HS-27A (cell line): ENCODE results near the gene PLEKHG1.

Experiments used
- DNase-seq: peaks from one replicate; pipeline ENCODE4 v3.0.0-alpha.2; 2012; ENCODE audit warnings: low read depth, missing footprints

PLEKHG1 gene

DNA sequence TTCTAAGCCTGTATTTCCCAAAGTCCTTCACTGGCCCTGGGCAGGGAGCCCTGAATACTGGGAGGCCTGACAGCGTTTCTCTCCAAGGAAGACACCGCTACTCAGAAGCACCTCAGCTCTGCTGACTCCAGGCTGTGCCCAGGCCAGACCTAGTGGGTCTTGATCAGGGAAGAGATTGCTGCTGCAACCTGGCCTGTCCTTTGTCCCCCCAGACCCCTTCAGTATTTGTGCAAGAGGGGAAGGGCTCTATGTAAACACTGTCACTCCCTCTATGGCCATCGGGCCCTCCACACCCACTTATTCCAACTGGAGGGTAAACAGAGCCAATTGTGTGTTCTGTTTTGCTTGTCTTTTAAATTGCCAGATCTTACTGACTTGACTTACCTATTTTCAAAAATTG is 20.6 kb downstream of the PLEKHG1 start:
- DNase-seq, result no peak

DNA sequence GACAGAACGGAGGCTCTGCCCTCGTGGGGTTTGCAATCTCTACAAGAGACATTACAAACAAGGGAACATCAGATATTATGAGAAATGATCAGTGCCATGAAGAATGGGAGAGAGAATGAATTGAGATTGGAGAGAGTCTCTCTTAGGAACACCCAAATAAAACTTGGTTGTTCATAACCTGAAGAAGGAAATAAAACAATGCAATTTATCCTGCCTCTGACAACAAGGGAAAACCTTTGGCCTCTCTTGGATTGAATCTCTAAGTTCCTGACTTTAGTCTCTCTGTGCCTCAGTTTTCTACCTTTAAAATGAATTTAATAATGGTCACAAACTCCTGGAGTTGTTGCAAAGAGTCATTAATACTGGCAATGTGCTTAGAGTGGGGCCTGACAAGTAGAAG is 21.1 kb downstream of the PLEKHG1 start:
- no peak for DNase-seq

GRCh38 chr6:150622476-150622875 is 22.8 kb downstream of the PLEKHG1 start:
- DNase-seq, result no peak

- no peak for DNase-seq
These were observed 23.5 kb downstream of the PLEKHG1 start for GRCh38 chr6:150622941-150623874.

- no peak for DNase-seq
These were observed 24.5 kb downstream of the PLEKHG1 start for GRCh38 chr6:150624191-150624590.

GRCh38 chr6:150625927-150626326 is 26.2 kb downstream of the PLEKHG1 start:
- no peak for DNase-seq

DNA sequence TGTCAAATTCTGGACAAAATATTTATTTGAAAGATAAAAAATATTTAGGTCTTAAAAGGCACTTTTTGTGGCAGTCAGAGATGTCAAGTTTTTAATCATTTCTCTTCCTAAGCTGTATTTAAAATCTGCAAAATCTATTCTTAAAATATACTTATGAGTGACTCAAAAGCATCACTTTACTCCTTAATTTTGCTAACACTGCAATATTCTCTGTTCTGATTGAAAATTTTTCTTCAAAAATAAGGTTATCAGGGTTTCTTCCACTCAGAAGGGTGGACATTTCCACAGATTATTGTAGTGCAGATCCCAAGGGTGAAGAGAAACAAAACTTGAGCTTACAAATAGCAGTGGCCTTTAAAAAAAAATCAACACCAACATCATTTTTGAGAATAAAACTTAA is 27.5 kb downstream of the PLEKHG1 start:
- no peak for DNase-seq

DNA sequence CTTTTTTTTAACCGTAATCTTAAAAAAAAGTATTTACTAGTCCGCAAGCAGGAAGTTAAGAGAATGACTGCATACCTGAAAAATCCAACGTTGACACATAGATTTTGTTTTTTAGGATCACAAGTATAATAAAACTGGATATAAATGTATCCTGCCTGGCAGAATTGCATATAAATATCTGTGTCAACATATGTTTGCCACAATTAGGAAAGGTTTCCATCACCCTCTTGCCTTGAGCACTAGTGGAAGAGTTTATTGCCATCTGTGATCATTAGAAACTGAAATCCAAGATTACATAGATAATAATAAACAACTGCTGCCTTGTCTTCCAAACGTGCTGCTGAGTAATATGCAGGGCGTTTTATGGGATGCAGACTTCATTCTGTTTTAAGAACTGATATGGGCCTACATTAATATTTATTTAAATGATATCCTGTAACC is 27.9 kb downstream of the PLEKHG1 start:
- DNase-seq, result no peak

GRCh38 chr6:150628908-150629307 is 29.2 kb downstream of the PLEKHG1 start:
- no peak for DNase-seq

- no peak for DNase-seq
These were observed 31.7 kb downstream of the PLEKHG1 start for GRCh38 chr6:150631283-150631983.

DNA sequence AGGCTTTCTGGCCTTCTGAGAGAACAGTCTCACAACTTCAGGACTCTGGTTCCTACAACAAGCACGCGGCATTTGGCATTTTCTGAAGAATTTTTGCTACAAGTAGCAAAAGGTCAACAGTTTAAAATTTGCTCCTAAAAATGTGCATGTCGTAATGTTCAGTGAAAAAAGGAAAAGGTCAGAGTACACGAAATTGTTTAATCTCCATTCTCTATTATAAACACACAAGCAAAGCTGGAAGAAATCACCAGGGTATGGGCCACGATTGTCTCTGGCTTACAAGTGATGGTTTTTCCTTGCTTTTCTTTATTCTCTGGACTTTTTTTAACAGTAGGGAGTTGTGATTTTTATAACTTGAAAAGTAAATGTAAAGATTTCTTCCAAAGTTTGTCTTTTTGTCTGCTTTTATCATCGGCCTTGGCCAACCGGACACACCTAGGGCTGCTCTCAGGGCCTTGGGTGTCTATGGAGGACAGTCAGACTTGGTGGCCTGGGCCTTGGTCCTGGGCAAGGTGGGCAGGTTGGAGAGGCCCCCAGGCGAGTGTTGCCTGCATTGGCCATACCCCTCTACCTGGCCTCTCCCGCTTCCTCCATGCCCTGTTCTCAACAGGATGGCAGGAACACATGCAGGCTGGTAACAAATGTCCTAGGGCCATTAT is 32.4 kb downstream of the PLEKHG1 start:
- DNase-seq, result no peak

GRCh38 chr6:150632785-150633485 is 33.2 kb downstream of the PLEKHG1 start:
- no peak for DNase-seq

- no peak for DNase-seq
These were observed 33.8 kb downstream of the PLEKHG1 start for GRCh38 chr6:150633486-150633834.

- DNase-seq, result no peak
These were observed 34.7 kb downstream of the PLEKHG1 start for GRCh38 chr6:150634176-150634963.

DNA sequence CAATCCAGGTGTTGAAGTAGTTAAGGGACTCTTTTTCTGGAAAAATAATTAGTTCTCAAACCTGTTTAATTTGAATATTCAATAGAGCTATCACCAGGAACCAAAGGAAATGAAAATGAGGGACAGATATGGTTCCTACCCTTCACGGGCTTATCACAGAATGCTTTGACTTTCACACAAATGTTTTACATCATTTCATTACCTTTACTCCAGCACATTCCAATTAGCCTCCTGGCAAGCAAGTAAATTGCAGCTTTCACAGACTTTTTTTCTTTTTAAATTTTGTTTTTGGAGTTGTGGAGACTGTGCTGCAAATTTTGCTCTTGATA is 35.2 kb downstream of the PLEKHG1 start:
- DNase-seq, result no peak

- DNase-seq, result no peak
These were observed 36.3 kb downstream of the PLEKHG1 start for GRCh38 chr6:150635906-150636514.

GRCh38 chr6:150636808-150637207 is 37.1 kb downstream of the PLEKHG1 start:
- DNase-seq, result no peak

DNA sequence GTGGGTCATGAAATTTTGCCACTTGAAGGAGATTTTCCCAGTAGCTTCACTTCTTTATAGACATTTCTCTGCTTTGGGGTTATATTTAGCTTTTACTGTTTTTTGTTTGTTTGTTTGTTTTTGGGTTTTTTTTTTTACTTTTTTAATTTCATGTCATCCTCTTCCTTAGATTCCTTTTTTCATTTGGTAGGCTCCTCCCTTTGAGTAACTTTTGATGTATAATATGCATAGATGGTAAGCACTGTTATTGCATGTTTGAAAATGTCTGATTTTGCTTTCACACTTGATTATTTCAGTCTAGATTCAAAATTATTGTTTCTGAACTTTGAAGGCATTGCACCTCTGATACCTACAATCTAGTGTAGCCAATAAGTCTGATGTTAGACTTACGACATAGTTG is 37.6 kb downstream of the PLEKHG1 start:
- no peak for DNase-seq

DNA sequence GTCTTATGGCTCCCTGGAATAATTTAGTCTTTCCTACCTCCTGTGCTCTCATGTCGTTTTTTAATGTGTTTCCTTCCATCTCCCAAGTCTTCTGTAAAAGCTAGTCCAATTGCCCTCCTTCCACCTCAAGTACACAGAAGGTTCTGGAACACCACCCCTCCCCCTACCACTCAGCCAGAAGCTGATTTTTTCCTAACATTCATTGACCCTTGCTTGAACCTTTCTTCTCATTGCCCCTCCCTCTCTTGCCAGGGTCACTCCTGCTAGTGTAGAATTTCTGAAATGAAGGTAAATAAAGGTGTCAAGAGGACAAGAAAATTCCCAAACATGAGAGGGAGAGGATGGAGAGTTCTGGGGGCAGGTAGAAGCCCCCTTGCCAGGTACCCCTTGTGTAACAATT is 38.6 kb downstream of the PLEKHG1 start:
- no peak for DNase-seq

- DNase-seq, result no peak
These were observed 39.1 kb downstream of the PLEKHG1 start for GRCh38 chr6:150638765-150639164.

GRCh38 chr6:150639823-150640331 is 40.2 kb downstream of the PLEKHG1 start:
- DNase-seq, result no peak
